Suprapubic skin (tissue), 3 donors: ENCODE results near the gene GABRR3.

Source experiments
- CTCF ChIP-seq, 2 donors: fragments of 200-600 bp in 1 of 2; fragments of 450-650 bp in 1 of 2; sonication (generic) in 1 of 2; IDR thresholded peaks; one replicate each; pipeline ENCODE4 v1.5.1; 2016 to 2019; ENCODE audit warnings: antibody characterized with exemption in 2 of 2, mild to moderate bottlenecking in 1 of 2, moderate library complexity in 1 of 2
- POLR2A ChIP-seq, 2 donors: fragments of 450-650 bp; IDR thresholded peaks; one replicate each; pipeline ENCODE4 v1.6.1; 2017; ENCODE audit warnings: antibody characterized with exemption in 2 of 2, mild to moderate bottlenecking in 2 of 2, moderate library complexity in 2 of 2

- TF ChIP-seq CTCF (IDR thresholded peaks at IDR 0.05) (no peak), POLR2A (IDR thresholded peaks at IDR 0.05) (no peak)
These were observed 84.8 kb downstream of the GABRR3 start for GRCh38 chr3:97950360-97950759.
